Measurements from ENCODE around the gene GOLGA6D. TPM values are rescaled to one million over a fixed set of nuclear protein-coding genes. Genes with fewer than 3 reads are reported as not detected.

The GOLGA6D gene
- total and polyA plus RNA-seq, 2 donors (not counting 1 experiment from before 2014, with no cell fraction given), result not detected

- peaks cover 0 to 8% of the 10 kb centered on the region in 2 experiments for H3K36me3 ChIP-seq (replicated peaks in 1 of 2; ENCODE audit: control extremely low read depth in 1 of 2, control insufficient read depth in 1 of 2, extremely low read depth in 1 of 2, insufficient read depth in 2 of 2, low read length in 1 of 2)
- H3K27ac ChIP-seq (ENCODE audit: low read length in 2 of 2), result no peak overlapping the region
- Mint-ChIP-seq H3K27me3 (peaks cover 4% of the 10 kb centered on the region), H3K4me3 (peak overlapping the region; percentile 96), H3K9me3 (ENCODE audit: insufficient read depth) (no peaks in the 10 kb centered on the region), H3K4me1 (peaks cover 18% of the 10 kb centered on the region), H3K27ac (peak overlapping the region; percentile 90)
- H3K4me3 ChIP-seq (ENCODE audit: control extremely low read depth in 1 of 5, extremely low read depth in 1 of 5, insufficient read depth in 1 of 5, low read depth in 2 of 5, low read length in 4 of 5), result peak overlapping the region; percentile 34 to 93 (median 83)
- H3K79me2 ChIP-seq (ENCODE audit: control insufficient read depth, insufficient read depth, low read length), result no peaks in the 10 kb centered on the region
- no peaks in the 10 kb centered on the region for H3K27me3 ChIP-seq (replicated peaks in 1 of 4; ENCODE audit: control extremely low read depth in 1 of 4, control insufficient read depth in 3 of 4, insufficient read depth in 4 of 4, low read length in 3 of 4)
- peaks cover 9 to 16% of the 10 kb centered on the region in 2 donors for H3K4me1 ChIP-seq (ENCODE audit: control insufficient read depth in 2 of 2, insufficient read depth in 2 of 2, low read length in 2 of 2)
- H4K20me1 ChIP-seq (ENCODE audit: control insufficient read depth, insufficient read depth, low read length, poor library complexity, severe bottlenecking), result no peaks in the 10 kb centered on the region
- peak overlapping the region; percentile 92 for H3K9ac ChIP-seq (ENCODE audit: low read length)
- ATAC-seq (ENCODE audit: low read depth) (no peak), DNase-seq (no peak)
- CTCF ChIA-PET, result interaction anchor here (1.0 to 2.7 kb wide), 3 partner anchors 33 to 292 kb away, joined by 3 to 13 read pairs (median 4); partner anchors contain the start of gene MAN2C1
- TF ChIP-seq CTCF (IDR thresholded peaks at IDR 0.05) (no peak), EZH2 (IDR thresholded peaks at IDR 0.05; ENCODE audit: borderline replicate concordance, insufficient read depth, low read depth, low read length, poor library complexity, severe bottlenecking) (no peak)
- H3K9me3 ChIP-seq (ENCODE audit: control extremely low read depth in 1 of 3, control insufficient read depth in 2 of 3, insufficient read depth in 1 of 3, low read length in 2 of 3), result no peaks in the 10 kb centered on the region
- intact Hi-C loops (cut with micrococcal nuclease), result no loop called here
- H3K4me2 ChIP-seq (replicated peaks; ENCODE audit: low read depth, low read length, poor library complexity, severe bottlenecking), result peak overlapping the region; percentile 95
- POLR2A ChIA-PET, result interaction anchor here (0.6 to 1.9 kb wide), 3 partner anchors 12 to 664 kb away, joined by 4 to 12 read pairs (median 4); partner anchors contain the start of gene NEIL1
- peak overlapping the region; percentile 93 for H2AFZ ChIP-seq (ENCODE audit: insufficient read depth, low read depth, low read length, poor library complexity, severe bottlenecking)
- 0% methylated on average over 1 of the region's 3 CpGs for WGBS (ENCODE audit: insufficient coverage)
Observed at GRCh38 chr15:75335313-75335704, 52.7 kb downstream of the GOLGA6D start.

- CTCF ChIA-PET, result interaction anchor here (1.0 to 2.7 kb wide), 3 partner anchors 32 to 293 kb away, joined by 3 to 13 read pairs (median 4); partner anchors contain the start of gene MAN2C1
- POLR2A ChIA-PET, result interaction anchor here (0.6 to 1.9 kb wide), 4 partner anchors 12 to 665 kb away, joined by 3 to 12 read pairs (median 4); partner anchors contain the start of gene NEIL1
Observed at GRCh38 chr15:75335705-75336355, 53.2 kb downstream of the GOLGA6D start, which contains the start of gene COMMD4. Gene COMMD4 (plus strand): TSS chr15:75336063. CDS start chr15:75336090, 27 bp downstream.

More at GRCh38 chr15:75335705-75336355, 53.2 kb downstream of the GOLGA6D start, which contains the start of gene COMMD4:
- WGBS (ENCODE audit: insufficient coverage), result 1% methylated on average over 40 of the region's 42 CpGs
- no peaks in the 10 kb centered on the region for H3K9me3 Mint-ChIP-seq (ENCODE audit: insufficient read depth)
- intact Hi-C loops (cut with micrococcal nuclease), result loop anchor here (1.0 kb wide), 2 partner anchors 10 to 31 kb away; no protein-coding TSS in a partner anchor
- peaks cover 4% of the 10 kb centered on the region for H3K27me3 Mint-ChIP-seq
- peak within 1 kb of the TSS; percentile 34 to 93 (median 83) for H3K4me3 ChIP-seq (ENCODE audit: control extremely low read depth in 1 of 5, extremely low read depth in 1 of 5, insufficient read depth in 1 of 5, low read depth in 2 of 5, low read length in 4 of 5)
- H3K9me3 ChIP-seq (ENCODE audit: control extremely low read depth in 1 of 3, control insufficient read depth in 2 of 3, insufficient read depth in 1 of 3, low read length in 2 of 3), result no peaks in the 10 kb centered on the region
- H4K20me1 ChIP-seq (ENCODE audit: control insufficient read depth, insufficient read depth, low read length, poor library complexity, severe bottlenecking), result no peaks in the 10 kb centered on the region
- peaks cover 18% of the 10 kb centered on the region for H3K4me1 Mint-ChIP-seq
- peak within 1 kb of the TSS; percentile 95 for H3K4me2 ChIP-seq (replicated peaks; ENCODE audit: low read depth, low read length, poor library complexity, severe bottlenecking)
- H3K27ac Mint-ChIP-seq, result peak within 1 kb of the TSS; percentile 90
- TF ChIP-seq CTCF (IDR thresholded peaks at IDR 0.05) (no peak), EZH2 (IDR thresholded peaks at IDR 0.05; ENCODE audit: borderline replicate concordance, insufficient read depth, low read depth, low read length, poor library complexity, severe bottlenecking) (no peak)
- peak within 1 kb of the TSS; percentile 92 for H3K9ac ChIP-seq (ENCODE audit: low read length)
- ATAC-seq (ENCODE audit: low read depth) (peak; percentile 84), DNase-seq (peak; percentile 81)
- no peaks in the 10 kb centered on the region for H3K27me3 ChIP-seq (replicated peaks in 1 of 4; ENCODE audit: control extremely low read depth in 1 of 4, control insufficient read depth in 3 of 4, insufficient read depth in 4 of 4, low read length in 3 of 4)
- peaks cover 9 to 16% of the 10 kb centered on the region in 2 donors for H3K4me1 ChIP-seq (ENCODE audit: control insufficient read depth in 2 of 2, insufficient read depth in 2 of 2, low read length in 2 of 2)
- H2AFZ ChIP-seq (ENCODE audit: insufficient read depth, low read depth, low read length, poor library complexity, severe bottlenecking), result peak within 1 kb of the TSS; percentile 93
- H3K79me2 ChIP-seq (ENCODE audit: control insufficient read depth, insufficient read depth, low read length), result no peaks in the 10 kb centered on the region
- peak within 1 kb of the TSS; percentile 96 for H3K4me3 Mint-ChIP-seq
- peaks cover 0 to 8% of the 10 kb centered on the region in 2 experiments for H3K36me3 ChIP-seq (replicated peaks in 1 of 2; ENCODE audit: control extremely low read depth in 1 of 2, control insufficient read depth in 1 of 2, extremely low read depth in 1 of 2, insufficient read depth in 2 of 2, low read length in 1 of 2)
- peak within 1 kb of the TSS; percentile 55 to 76 for H3K27ac ChIP-seq (ENCODE audit: low read length in 2 of 2)
